ENCODE measurements around the gene CHCHD5. TPM values are rescaled to one million over a fixed set of nuclear protein-coding genes. Genes with fewer than 3 reads are reported as not detected.

CHCHD5 gene
- total RNA-seq, 1 experiment from 2014 or later = 33.2 TPM

GRCh38 chr2:112583497-112584133 lies 794 bp upstream of the CHCHD5 start (continued):
- no peak for TF ChIP-seq PREB (CRISPR knock-in tag; IDR thresholded peaks at IDR 0.05; ENCODE audit: borderline replicate concordance)
- TF ChIP-seq HMGA2 (CRISPR knock-in tag; IDR thresholded peaks at IDR 0.05) = no peak
- TF ChIP-seq HMGXB4 (CRISPR knock-in tag; IDR thresholded peaks at IDR 0.05) = no peak
- no peak for TF ChIP-seq SMAD3 (CRISPR knock-in tag; IDR thresholded peaks at IDR 0.05; ENCODE audit: borderline replicate concordance)
- no peak for TF ChIP-seq SMAD4 (CRISPR knock-in tag; IDR thresholded peaks at IDR 0.05)
- no peak for TF ChIP-seq ARID4B (CRISPR knock-in tag; IDR thresholded peaks at IDR 0.05; ENCODE audit: borderline replicate concordance)
- no peak for TF ChIP-seq TEAD1 (CRISPR knock-in tag; IDR thresholded peaks at IDR 0.05)
- TF ChIP-seq ZNF263 (CRISPR knock-in tag; IDR thresholded peaks at IDR 0.05; ENCODE audit: low read depth) = no peak

- peaks cover 13% of the 10 kb centered on the region for H3K36me3 Mint-ChIP-seq
- H3K9me3 Mint-ChIP-seq = no peaks in the 10 kb centered on the region
- DNase-seq (ENCODE audit: low spot score) = no peak
- peak overlapping the region; percentile 89 for H3K4me3 Mint-ChIP-seq
- H3K27ac Mint-ChIP-seq = peak overlapping the region; percentile 99
- no peak for TF ChIP-seq AFF4 (CRISPR knock-in tag; IDR thresholded peaks at IDR 0.05; ENCODE audit: borderline replicate concordance)
- no peak for TF ChIP-seq NR2C2 (CRISPR knock-in tag; IDR thresholded peaks at IDR 0.05)
- TF ChIP-seq JAZF1 (CRISPR knock-in tag; IDR thresholded peaks at IDR 0.05) = no peak
- TF ChIP-seq ZNF281 (CRISPR knock-in tag; IDR thresholded peaks at IDR 0.05) = no peak
- no peak for TF ChIP-seq PRRX2 (CRISPR knock-in tag; IDR thresholded peaks at IDR 0.05)
- no peak for TF ChIP-seq ATF1 (CRISPR knock-in tag; IDR thresholded peaks at IDR 0.05)
- TF ChIP-seq FOXP1 (CRISPR knock-in tag; IDR thresholded peaks at IDR 0.05; ENCODE audit: borderline replicate concordance) = no peak
- TF ChIP-seq SMAD3 (CRISPR knock-in tag; IDR thresholded peaks at IDR 0.05; ENCODE audit: borderline replicate concordance) = no peak
- TF ChIP-seq SOX15 (CRISPR knock-in tag; IDR thresholded peaks at IDR 0.05) = no peak
- TF ChIP-seq ZNF416 (CRISPR knock-in tag; IDR thresholded peaks at IDR 0.05) = no peak
- TF ChIP-seq TEAD1 (CRISPR knock-in tag; IDR thresholded peaks at IDR 0.05) = no peak
- no peak for TF ChIP-seq ZNF396 (CRISPR knock-in tag; IDR thresholded peaks at IDR 0.05; ENCODE audit: borderline replicate concordance)
- TF ChIP-seq USF2 (CRISPR knock-in tag; IDR thresholded peaks at IDR 0.05) = no peak
- no peak for TF ChIP-seq NFATC4 (CRISPR knock-in tag; IDR thresholded peaks at IDR 0.05)
- no peak for ATAC-seq
- H3K4me1 Mint-ChIP-seq = peaks cover 13% of the 10 kb centered on the region
- ChIA-PET CTCF (interaction anchor here (1.0 to 3.1 kb wide), 7 partner anchors 15 to 374 kb away, joined by 3 to 18 read pairs (median 4); partner anchors contain the start of gene SLC20A1), POLR2A (interaction anchor here (0.6 kb wide), 1 partner anchor 150 kb away, joined by 10 read pairs; no protein-coding TSS in a partner anchor)
- H3K27me3 Mint-ChIP-seq (ENCODE audit: low read depth) = no peaks in the 10 kb centered on the region
Measured at GRCh38 chr2:112584891-112585250, 462 bp downstream of the CHCHD5 start.

Data from WTC11 (cell line).